Germinal center (tissue), 1 donor: ENCODE measurements around the gene TRAPPC2L.

ENCODE experiments used
- DNase-seq: peaks from one replicate; pipeline ENCODE4 v3.0.0; 2012; ENCODE audit warnings: mixed read lengths, low spot score

Gene TRAPPC2L

DNA sequence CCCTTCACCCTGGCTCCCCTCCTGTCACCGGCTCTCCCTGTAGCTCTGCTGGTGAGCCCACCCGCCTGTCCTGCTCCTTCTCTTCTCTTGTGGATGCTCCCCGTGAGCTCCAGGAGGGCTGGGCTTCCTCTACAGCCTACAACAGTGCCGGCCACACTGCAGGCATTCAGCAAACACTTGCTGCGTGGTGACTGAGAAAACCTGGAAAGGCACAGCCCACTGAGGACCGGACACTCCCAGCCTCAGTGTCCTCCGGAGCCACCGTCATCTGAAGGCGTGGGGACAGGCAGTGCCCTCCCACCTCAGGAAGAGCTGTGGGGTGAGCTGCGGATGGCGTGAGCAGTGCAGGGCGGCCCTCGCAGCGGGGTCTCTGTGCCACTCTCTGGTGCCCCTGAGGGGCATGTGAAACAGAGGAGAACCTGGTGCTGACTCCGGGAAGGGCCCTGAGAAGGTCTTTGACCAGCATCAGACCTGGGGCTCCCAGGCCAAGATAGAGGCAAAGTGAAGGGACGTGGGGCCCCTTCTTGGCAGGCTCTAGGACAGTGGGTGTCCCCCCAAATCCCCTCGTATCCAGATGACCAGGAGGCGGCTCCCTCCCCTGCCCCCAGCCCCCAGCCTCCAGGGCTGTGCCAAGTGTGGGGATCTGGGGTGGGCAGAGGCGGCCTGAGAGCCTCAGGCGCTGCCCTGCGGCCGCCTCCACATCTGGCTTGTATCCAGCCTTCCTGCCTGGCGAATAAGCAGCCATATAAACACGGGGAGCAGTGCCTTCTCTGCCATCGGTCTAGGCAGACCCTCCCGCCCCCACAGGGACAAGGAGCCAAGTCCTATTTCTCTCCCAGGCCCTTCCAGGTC, 53.6 kb downstream of the TRAPPC2L start:
- DNase-seq, result no peak

GRCh38 chr16:88911136-88911945, 54.4 kb downstream of the TRAPPC2L start:
- DNase-seq, result no peak

- no peak for DNase-seq
These were observed 55.0 kb downstream of the TRAPPC2L start for GRCh38 chr16:88911946-88912310.
